NCI-H146 treated with DMSO at 0.1 percent for 48 hours (cell line): ENCODE data around the gene RRP1.

Source experiments
- DNase-seq: peaks from one replicate; lab custom pipeline; 2025; ENCODE audit not compliant: unreplicated experiment; lab: John Stamatoyannopoulos, UW

The RRP1 gene

GRCh38 chr21:43758111-43758641 is 31.2 kb upstream of the RRP1 start:
- DNase-seq, result no peak

GRCh38 chr21:43758811-43759210 is 30.6 kb upstream of the RRP1 start:
- no peak for DNase-seq

- DNase-seq, result no peak
Measured at GRCh38 chr21:43759651-43760050, 29.7 kb upstream of the RRP1 start.

GRCh38 chr21:43760391-43760958 is 28.9 kb upstream of the RRP1 start:
- DNase-seq, result no peak

- no peak for DNase-seq
Measured at GRCh38 chr21:43761886-43762285, 27.5 kb upstream of the RRP1 start.

- DNase-seq, result no peak
Measured at GRCh38 chr21:43762303-43763128, 26.9 kb upstream of the RRP1 start.

GRCh38 chr21:43763901-43764523 is 25.4 kb upstream of the RRP1 start:
- DNase-seq, result no peak

- DNase-seq, result no peak
Measured at GRCh38 chr21:43764576-43765495, 24.5 kb upstream of the RRP1 start.

- DNase-seq, result no peak
Measured at GRCh38 chr21:43766734-43767497, 22.5 kb upstream of the RRP1 start.

- no peak for DNase-seq
Measured at GRCh38 chr21:43767498-43767983, 21.8 kb upstream of the RRP1 start.

- DNase-seq, result no peak
Measured at GRCh38 chr21:43767984-43768867, 21.2 kb upstream of the RRP1 start.

- no peak for DNase-seq
Measured at GRCh38 chr21:43768868-43769167, 20.6 kb upstream of the RRP1 start.

- no peak for DNase-seq
Measured at GRCh38 chr21:43769325-43769958, 19.9 kb upstream of the RRP1 start.

GRCh38 chr21:43770066-43770655 is 19.2 kb upstream of the RRP1 start:
- no peak for DNase-seq

- no peak for DNase-seq
Measured at GRCh38 chr21:43771199-43771675, 18.1 kb upstream of the RRP1 start.

GRCh38 chr21:43771698-43772424 is 17.5 kb upstream of the RRP1 start:
- DNase-seq, result no peak

- DNase-seq, result no peak
Measured at GRCh38 chr21:43772425-43772821, 17.0 kb upstream of the RRP1 start.

GRCh38 chr21:43774163-43774562 is 15.2 kb upstream of the RRP1 start:
- DNase-seq, result no peak
